A172 (cell line): ENCODE results near the gene CYTH1. TPM values are rescaled to one million over a fixed set of nuclear protein-coding genes. Genes with fewer than 3 reads are reported as not detected.
"Not testable (repeated sequence)": the region's sequence is repeated elsewhere in the genome, so short reads cannot be mapped to it uniquely, and the experiment has no call there.

Source experiments
- DNase-seq: peaks from one replicate; pipeline ENCODE4 v3.0.0-alpha.2; 2015; ENCODE audit warnings: low spot score
- total RNA-seq: library from RNA; depleted of rRNA; stranded (reverse); fragments of >200 nt; shearing (Covaris generic); gene quantifications from 2 replicates; pipeline ENCODE4 v1.2.3, GENCODE V29; 2014

CYTH1 gene
- total RNA-seq, 1 experiment from 2014 or later, result 25.5 TPM

DNA sequence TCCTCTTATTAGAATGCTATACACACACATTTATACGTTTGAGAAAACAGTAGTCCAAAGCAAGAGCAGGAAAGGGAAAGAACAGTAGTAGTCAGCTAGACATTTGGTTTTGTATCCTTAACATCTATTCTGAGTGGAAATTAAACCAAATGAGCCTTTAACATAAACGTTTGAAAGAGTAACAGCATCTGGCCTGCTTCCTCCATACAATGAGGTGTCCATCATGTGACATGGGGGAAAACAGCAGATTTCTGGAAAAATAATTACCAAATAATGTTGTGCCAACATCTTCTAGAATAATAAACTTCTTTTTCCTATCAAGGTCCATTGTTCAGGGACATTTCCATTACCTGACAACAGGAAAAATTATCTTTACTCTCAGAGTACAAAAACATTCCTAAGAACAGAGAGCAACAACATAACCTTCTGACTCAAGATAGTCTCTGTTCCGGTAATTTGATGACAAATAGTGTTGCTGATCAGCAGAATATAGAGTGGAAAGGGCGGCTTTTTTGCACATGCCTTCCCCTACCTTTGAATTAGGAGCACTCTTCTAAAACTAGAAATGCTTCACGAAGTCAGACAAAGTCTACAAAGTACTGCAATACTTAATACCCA lies 20.2 kb downstream of the CYTH1 start:
- DNase-seq, result no peak

DNA sequence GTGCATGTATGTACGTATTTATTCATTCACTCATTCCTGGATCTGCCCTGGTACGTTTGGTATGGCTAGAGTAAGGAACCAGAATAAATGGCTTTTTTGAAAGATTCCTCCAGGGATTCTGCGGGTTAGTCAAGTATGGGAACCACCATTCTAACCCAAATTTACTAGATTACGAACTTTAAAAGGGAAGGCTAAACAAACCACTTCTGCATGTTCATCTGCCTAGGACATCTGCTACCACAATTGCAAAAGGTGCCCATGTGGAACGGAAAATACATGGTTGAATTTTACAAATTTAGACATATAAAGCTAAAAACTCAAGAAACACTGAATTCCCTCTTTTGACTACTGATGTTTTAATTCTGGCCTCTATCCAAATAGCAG lies 22.1 kb downstream of the CYTH1 start:
- no peak for DNase-seq

DNA sequence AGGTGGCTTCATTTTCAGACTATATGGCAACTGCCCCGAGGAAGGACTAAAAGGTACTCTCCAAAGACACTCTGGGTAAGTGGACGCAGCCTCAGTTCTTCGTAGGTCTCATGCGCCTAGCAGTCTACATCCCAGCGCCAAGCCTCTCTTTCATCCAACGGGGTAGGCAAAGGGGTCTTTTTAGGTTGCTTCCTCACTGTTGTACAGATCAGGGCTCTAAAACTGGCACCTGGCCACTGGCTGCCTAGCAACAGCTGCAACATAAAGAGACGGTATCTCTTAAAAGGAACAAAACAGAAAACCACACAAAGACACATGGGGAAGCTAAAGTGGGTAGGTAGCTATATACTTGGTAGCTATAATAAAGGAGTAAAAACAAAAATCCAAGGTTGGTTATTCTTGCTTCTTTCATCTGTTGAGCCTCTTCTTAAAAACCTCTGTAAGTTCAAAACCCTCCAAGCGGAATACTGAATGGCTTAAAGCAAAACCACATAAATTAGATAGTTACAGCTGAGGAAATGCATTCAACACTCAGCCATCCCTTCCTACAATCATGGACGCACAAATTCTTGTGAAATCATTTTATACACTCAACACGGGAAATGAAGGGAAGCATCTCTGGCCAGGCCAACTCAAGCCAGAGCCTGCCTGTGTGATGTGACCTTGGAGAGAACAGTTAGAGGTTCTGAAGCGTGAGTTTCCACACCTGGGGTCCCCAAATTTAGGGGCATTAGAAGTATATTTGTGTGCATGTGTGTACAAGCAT lies 22.7 kb downstream of the CYTH1 start:
- DNase-seq, result no peak

DNA sequence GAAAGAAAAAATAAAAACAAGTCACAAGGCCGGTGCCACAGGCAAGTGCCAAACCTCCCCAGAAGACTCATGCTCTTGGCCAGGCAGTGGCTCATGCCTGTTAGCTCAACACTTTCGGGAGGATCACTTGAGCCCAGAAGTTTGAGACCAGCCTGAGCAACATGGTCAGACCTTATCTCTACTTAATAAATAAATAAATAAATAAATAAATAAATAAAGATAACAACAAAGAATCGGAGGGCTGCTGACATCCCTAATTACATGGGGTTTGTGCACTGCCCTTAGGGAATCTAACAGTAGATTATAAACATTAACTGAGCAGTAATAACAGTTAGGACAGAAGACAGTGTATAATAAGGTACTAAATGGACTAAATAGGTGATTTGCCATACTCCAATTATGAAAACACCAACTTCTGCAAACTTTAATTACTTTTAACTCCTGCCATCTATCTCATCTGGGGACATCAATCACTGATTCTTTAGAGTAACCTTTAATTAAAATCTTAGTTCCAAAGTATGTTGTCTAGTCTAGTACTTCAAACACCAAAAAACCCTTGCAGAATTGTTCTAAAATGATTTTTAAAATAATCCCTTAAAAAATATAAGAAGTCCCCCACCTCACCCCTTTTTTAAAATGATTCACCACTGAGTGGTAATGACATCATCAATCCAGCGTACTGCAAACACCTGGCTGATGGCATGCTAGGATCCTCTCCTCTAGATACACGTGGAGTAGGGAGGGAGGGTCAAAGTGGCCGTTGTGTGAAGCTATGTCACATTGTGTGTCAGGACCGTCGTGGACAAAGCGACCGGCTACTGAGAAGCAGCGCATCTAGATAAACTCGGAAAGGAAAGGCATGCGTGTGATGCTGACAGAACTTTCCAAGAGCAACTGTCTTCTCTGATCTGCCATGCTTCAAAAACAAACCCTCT lies 28.5 kb downstream of the CYTH1 start:
- DNase-seq, result no peak

DNA sequence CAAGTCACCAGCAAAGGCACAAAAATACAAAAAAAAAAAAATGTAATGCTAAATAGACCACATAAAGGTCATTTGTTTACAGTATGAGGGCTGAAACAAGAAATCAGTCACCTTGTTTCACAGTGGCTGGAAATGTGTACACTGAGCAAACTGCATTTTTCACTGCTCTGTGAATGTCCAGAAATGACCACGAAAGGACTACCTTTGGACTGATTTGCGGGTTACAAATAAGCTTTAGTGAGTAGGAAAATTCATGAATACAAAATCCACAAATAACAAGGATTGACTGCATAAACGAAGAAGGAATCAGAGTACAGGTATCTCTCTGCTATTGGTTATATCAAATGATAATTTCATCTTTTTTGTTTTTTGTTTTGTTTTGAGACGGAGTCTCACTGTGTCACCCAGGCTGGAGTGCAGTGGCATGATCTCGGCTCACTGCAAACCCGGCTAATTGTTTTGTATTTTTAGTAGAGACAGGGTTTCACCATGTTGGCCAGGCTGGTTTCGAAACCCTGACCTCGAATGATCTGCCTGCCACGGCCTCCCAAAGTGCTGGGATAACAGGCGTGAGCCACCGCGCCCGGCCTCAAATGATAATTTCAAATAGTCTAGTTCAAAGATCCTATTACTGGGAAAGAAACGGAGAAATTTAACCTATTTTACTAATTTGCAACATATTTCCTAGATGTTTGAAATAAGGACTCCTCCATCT lies 30.5 kb downstream of the CYTH1 start:
- DNase-seq, result no peak

DNA sequence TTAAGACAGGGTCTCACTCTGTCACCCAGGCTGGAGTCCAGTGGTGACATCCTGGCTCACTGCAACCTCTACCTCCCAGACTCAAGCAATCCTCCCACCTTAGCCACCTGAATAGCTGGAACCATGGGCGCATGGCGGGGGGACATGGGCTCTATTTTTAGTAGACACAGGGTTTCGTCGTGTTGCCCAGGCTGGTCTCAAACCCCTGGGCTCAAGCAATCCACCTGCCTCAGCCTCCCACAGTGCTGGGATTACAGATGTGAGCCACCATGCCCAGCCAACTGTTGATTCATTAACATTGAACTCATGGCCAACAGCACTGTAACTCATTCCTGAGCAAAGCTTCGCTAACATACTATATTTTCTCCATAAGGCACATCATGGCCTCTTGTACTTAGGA lies 31.1 kb downstream of the CYTH1 start:
- not testable (repeated sequence) for DNase-seq

DNA sequence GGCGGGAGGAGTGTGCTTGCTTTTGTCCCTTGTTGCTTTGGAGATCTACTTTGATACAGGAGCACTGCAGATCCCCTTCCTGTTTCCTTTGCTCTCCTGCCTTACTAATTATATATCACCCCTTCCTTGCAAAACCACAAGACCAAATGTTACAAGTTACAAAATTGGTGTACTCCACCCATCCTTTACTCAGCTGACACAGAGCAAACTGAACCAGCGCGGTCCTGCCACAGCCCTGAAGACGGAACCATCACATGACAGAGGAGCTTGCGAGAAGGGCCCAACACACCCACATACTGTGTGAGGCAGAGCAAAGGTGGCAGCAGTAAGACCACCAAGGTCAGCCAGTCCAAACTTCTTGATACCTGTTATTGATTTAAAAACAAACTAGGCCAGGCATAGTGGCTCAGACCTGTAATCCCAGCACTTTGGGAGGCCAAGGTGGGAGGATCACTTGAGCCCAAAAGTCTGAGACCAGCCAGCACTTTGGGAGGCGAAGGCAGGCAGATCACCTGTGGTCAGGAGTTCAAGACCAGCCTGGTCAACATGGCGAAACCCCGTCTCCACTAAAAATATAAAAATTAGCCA lies 33.2 kb downstream of the CYTH1 start:
- peak; percentile 79 for DNase-seq

DNA sequence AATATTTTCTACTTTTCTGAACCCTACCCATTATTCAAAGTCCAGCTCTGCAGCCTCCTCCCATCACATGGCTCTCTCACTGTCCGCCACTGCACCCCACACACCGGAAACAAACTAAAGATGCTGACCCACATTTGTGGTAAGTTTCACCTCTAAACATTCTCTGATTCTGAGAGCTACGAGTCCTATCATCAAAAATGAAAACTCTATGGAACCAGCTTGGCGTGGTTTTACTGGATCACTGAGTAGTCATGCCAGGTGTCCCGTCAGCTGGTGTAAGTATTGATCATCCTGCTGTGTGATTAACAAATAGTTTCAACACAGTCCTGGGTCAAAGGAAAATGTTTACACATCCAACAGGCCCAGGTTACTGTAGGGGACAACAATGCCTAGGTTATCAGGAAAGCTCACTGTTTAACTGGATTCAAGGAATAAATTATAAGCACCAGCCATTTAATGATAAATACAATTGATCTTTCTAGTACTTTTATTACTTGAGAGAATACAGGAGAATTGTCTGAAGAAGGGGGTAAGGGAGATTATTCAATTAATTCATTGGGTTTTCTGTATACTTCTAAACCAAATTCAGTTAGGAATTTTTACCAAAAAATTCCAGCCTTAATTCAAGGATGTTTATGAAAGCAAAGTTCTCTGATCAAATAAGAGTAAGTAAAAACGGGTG lies 33.9 kb downstream of the CYTH1 start:
- DNase-seq, result no peak

DNA sequence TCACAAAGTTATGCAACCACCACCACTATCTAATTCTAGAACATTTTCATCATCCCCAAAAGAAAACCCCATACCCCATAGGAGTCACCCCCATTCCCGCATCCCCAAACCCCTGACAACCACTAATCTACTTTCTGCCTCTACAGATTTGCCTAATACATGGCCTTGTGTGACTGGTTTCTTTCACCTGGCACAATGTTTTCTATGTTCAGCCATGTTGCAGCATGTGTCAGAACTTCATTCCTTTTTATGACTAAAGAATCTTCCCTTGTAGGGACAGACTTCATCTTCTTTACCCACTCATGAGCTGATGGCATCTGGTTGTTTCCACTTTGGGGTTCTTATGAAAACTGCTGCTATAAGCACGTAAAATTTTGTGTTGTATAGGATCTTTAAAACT lies 34.6 kb downstream of the CYTH1 start:
- DNase-seq, result no peak

DNA sequence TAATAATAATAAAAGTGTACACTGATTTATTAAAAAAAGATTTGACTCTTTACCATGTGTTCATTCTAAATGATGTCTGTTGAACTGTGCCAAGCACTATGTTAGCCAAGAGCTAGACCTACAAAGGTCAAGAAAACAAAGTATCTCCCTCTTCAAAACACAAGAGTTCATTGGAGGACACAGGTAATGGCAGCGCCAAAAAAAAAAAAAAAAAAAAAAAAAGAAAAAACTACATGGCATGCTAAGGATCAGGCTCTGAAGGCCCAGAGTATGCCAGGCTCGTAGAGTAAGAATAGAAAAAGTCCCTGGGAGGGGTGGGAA lies 35.2 kb downstream of the CYTH1 start:
- no peak for DNase-seq

DNA sequence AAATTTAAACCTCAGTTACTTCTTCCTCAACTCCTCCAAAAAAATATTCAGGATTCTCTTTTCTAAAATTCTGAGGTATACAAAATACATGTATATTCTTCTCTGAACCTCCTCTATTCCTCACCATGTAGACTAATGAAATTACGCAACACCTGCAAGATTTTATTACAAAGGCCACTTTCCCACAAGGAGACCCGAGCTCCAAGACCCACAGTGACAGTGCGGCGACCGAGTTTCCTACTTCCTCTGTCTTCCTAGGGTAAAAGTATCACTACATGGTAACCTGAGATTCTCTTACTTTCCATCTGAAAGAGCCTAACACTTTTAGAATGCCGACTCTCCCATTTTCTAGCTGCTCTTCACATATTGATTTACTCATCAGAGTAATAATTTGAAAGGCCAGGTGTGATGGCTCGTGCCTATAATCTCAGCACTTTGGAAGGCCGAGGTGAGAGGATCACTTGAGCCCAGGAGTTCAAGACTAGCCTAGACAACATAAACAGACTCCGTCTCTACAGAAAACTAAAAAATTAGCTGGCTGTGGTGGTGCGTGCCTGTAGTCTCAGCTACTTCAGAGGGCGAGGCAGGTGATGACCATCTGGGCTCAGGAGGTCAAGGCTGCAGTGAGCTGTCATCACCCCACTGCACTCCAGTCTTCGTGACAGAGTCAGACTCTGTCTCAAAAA lies 35.7 kb downstream of the CYTH1 start:
- DNase-seq, result no peak

DNA sequence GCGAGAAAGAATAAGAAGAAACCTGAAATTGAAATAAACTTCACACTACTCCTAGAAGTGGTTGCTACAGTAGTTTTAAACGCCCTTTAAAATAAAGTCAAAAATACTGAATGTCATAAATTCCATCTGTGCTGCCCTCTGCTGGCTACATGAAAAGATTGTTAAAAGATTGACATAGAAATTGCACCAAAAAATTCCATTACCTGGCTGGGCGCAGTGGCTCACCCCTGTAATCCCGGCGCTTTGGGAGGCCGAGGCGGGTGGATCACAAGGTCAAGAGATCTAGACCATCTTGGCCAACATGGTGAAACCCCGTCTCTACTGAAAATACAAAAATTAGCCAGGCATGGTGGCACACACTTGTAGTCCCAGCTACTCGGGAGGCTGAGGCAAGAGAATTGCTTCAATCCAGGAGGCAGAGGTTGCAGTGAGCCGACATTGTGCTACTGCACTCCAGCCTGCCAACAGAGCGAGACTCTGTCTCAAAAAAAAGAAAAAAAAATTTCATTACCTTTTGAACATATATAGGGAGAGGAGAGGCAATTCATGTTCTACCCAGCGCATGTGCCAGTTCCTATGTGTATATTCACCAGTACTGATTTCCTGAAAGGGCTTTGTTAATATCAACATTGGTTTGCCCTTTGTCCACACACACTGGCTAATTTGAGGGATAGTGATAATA lies 36.5 kb downstream of the CYTH1 start:
- DNase-seq, result peak; percentile 40

DNA sequence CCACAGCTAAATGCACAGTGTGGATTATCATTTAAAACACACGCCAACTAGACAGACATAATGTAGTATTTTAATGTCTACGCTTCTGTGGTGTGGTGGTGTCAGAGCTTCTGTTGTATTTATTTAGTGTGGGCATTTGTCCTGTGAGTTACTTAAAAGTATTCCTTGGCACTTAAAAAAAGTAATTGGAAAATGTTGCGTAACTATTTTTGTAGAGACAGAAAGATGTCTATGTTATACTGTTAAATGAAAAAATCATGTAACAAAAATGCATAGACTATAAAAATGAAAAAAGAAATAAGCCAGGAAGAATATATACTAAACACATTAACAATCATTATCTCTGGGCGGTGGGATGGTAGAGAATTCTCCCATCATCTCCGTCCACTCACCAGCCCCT lies 39.2 kb downstream of the CYTH1 start:
- DNase-seq, result no peak

DNA sequence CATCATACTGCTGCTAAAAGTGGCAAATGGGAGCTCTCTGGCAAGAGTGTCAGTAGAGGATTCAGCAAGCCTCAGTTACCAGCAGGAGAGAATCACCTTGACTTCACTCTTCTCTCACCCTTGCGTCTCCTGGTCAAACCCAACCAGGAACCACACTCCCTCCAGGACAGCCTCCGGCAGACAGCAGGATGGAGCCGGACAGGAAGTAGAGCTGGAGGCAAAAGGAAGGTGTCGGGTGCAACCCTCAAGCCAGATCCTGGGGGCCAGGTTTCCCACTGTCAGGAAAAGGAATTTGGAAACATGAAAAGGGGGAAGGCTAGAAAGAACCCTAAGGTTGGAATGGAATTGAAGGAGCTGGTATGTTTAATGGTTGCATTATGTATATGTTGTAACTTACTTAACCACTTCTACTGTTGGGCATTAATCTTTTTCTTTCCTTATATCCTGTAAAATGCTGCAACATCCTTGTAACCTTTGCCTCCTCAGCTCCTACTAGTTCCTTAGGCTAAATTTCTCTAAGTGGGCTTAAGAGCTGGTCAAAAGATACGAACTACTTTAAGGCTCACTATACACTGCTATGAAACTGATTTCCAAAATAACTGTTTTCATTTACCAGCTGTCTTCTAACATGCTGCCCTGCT lies 40.3 kb downstream of the CYTH1 start:
- no peak for DNase-seq

DNA sequence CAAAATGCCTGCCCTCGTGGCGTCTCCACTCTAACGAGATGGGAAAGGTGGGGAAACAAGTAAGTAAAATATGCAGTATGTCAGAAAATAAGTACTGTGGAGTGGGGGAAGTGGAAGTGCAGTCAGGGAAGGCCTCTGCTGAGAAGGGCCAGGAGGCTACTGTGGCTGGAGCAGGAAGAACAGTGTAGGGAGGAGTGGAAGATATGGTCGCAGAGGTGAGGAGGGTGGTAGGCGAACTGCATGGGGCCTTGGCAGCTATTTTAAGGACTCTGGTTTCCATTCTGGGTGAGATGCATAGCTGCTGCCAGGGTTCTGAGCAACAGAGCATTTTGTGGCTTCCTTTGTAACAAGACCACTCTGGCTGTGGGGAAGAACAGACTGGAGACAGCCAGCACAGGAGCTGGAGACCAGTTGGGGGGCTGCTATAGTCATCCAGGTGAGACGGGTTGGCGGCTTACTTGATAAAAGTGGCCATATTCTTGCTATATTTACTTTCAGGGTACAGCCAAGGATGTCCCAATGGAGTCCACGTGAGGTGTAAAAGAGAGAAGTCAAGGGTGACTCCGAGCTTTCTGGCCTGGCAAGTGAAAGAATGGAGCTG lies 42.6 kb downstream of the CYTH1 start:
- DNase-seq, result no peak

DNA sequence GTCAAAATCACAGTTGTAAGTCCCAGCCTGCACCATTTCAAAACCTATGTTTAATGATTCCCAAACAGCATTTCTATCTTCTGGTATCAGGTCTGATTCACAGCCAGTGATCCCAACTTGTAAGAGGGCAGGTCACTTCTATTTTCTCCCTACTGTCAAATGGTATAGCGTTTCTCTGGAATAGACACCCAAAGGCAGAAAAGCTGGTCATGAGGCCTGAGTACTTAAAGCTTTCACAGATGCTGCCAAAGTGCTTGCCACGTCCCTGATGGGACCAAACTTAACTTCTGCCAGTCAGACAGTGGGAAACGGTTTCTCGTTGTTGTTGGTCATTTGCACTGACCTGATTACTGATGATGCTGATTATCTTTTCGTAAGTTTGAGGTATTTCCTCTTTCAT lies 43.4 kb downstream of the CYTH1 start:
- no peak for DNase-seq

DNA sequence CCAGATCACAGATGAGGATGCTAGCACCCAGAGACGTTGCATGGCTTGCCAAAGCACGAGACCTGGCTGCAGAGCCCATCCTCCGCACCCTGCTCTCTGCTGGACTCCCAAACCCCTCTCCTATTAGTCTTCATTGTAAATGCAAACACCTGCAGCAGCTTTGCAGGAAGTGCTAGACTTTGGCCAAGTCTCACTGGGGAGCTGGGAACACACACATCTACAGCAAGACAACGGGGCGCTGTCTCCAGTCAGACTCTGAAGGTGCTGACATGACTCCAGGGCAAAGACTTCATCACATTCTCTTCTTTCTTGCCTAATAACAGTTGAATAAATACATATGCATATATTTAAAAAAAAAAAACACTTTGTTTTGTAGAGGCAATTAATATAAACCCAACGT lies 43.8 kb downstream of the CYTH1 start:
- DNase-seq, result no peak

DNA sequence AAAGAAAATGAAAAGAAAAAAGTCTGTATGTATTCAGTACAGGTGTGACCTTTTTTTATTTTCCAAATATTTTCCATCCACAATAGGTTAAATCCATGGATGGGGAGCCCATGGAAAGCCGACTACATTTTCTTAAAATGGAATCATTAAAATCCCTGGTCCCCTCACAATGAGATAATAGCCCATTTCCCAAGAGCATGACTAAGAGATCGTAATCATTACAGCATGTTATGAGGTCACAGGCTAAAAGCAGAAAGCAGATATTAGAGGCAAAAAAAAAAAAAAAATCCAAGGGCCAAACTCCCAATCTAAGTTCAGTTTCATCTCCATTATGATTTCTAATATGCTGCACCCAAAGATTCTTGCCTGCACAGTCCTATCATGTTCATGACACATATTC lies 44.7 kb downstream of the CYTH1 start:
- DNase-seq, result peak; percentile 72

DNA sequence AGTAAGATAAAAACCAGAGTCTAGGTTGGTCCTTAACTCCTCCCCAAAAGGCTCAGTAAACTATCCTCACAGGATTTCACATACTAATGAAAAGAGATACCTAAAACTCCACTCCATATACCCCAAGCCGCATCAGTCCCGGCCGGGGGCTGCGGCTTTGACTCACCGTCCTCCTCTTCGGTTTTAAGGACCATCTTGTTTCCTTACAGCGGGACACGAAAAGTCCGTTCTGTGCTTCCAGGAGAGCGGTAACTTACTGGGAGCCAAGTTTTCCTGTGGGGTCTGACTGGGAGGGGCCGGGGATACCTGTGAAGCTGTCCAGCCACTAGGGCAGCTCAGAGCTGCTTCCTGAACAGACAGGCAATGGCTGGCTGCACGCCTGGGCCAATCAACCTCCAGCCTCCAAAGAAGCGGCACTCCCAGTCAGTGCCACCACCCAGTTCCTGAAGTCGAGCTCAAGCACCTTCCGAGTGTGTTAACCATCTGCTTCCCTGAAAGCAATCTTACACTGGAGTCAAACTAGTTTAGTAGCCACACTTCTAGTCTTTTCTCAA lies 45.5 kb downstream of the CYTH1 start:
- peak; percentile 70 for DNase-seq
